Measurements from ENCODE around the gene ANKLE1.

The ANKLE1 gene

GRCh38 chr19:17307876-17308377, 26.2 kb downstream of the ANKLE1 start:
- TF ChIP-seq CTCF (IDR thresholded peaks at IDR 0.05; ENCODE audit: low read depth, low read length, missing control alignments): no peak
- no peak overlapping the region for H3K4me3 ChIP-seq (replicated peaks; ENCODE audit: low read depth, low read length)
- no peak for DNase-seq (ENCODE audit: extremely low read depth, low read depth)

- TF ChIP-seq CTCF (IDR thresholded peaks at IDR 0.05; ENCODE audit: low read depth, low read length, missing control alignments): no peak
Measured at GRCh38 chr19:17309198-17309964, 27.7 kb downstream of the ANKLE1 start, which contains the start of gene DDA1. TSS of gene DDA1 (plus strand) at chr19:17309563. CDS start at chr19:17309655, 92 bp downstream.

GRCh38 chr19:17309965-17310461, 28.3 kb downstream of the ANKLE1 start:
- TF ChIP-seq CTCF (IDR thresholded peaks at IDR 0.05; ENCODE audit: low read depth, low read length, missing control alignments): no peak
- peak overlapping the region; percentile 100 for H3K4me3 ChIP-seq (replicated peaks; ENCODE audit: low read depth, low read length)
- no peak for DNase-seq (ENCODE audit: extremely low read depth, low read depth)

More at GRCh38 chr19:17309198-17309964, 27.7 kb downstream of the ANKLE1 start, which contains the start of gene DDA1:
- H3K4me3 ChIP-seq (replicated peaks; ENCODE audit: low read depth, low read length): peak within 1 kb of the TSS; percentile 100
- DNase-seq (ENCODE audit: extremely low read depth, low read depth): peak; percentile 100

- no peak for TF ChIP-seq CTCF (IDR thresholded peaks at IDR 0.05; ENCODE audit: low read depth, low read length, missing control alignments)
- no peak overlapping the region for H3K4me3 ChIP-seq (replicated peaks; ENCODE audit: low read depth, low read length)
- no peak for DNase-seq (ENCODE audit: extremely low read depth, low read depth)
Measured at GRCh38 chr19:17311455-17312188, 29.9 kb downstream of the ANKLE1 start.

GRCh38 chr19:17312189-17313113, 30.8 kb downstream of the ANKLE1 start:
- TF ChIP-seq CTCF (IDR thresholded peaks at IDR 0.05; ENCODE audit: low read depth, low read length, missing control alignments): no peak
- H3K4me3 ChIP-seq (replicated peaks; ENCODE audit: low read depth, low read length): no peak overlapping the region

More at GRCh38 chr19:17312189-17313113, 30.8 kb downstream of the ANKLE1 start:
- no peak for DNase-seq (ENCODE audit: extremely low read depth, low read depth)

Measured in HFF-Myc (cell line).